ENCODE data around the gene LAMTOR1. TPM values are rescaled to one million over a fixed set of nuclear protein-coding genes. Genes with fewer than 3 reads are reported as not detected.
A peak's percentile ranks its signal among the peaks of the same experiment; 100 is the strongest.

Gene LAMTOR1
- total and polyA plus RNA-seq, 5 donors from 2014 or later, result 48.5 to 116 (median 101) TPM

GRCh38 chr11:72103754-72104167, 664 bp upstream of the LAMTOR1 start:
- Mint-ChIP-seq H3K27ac (peak overlapping the region; percentile 96 to 98 (median 97)), H3K9me3 (peaks cover 0 to 1% (median 0%) of the 10 kb centered on the region in 7 donors), H3K4me3 (peak overlapping the region; percentile 92 to 95 (median 92)), H3K4me1 (peaks cover 24 to 58% (median 34%) of the 10 kb centered on the region in 4 donors), H3K27me3 (no peaks in the 10 kb centered on the region), H3K36me3 (peaks cover 16% of the 10 kb centered on the region)
- peak overlapping the region; percentile 58 for H3K4me3 ChIP-seq (ENCODE audit: low read depth, low read length)
- peaks cover 31% of the 10 kb centered on the region for H3K4me1 ChIP-seq (ENCODE audit: control insufficient read depth, insufficient read depth, low read length, poor library complexity, severe bottlenecking)
- no peaks in the 10 kb centered on the region for H3K9me3 ChIP-seq (ENCODE audit: control insufficient read depth in 2 of 2, low read length in 2 of 2)
- ATAC-seq (ENCODE audit: low read depth in 2 of 2) (no peak), DNase-seq (no peak)
- peaks cover 22% of the 10 kb centered on the region for H3K36me3 ChIP-seq (ENCODE audit: control insufficient read depth, insufficient read depth, low read length)
- H3K27me3 ChIP-seq (ENCODE audit: control insufficient read depth, insufficient read depth, low read length), result no peaks in the 10 kb centered on the region
- peak overlapping the region; percentile 90 for H3K27ac ChIP-seq (ENCODE audit: insufficient read depth, low read length, poor library complexity, severe bottlenecking)

- DNase-seq (no peak), ATAC-seq (ENCODE audit: low read depth in 2 of 2) (no peak)
- Mint-ChIP-seq H3K9me3 (peaks cover 0 to 1% (median 0%) of the 10 kb centered on the region in 7 donors), H3K27ac (peak overlapping the region; percentile 94 to 98 (median 96)), H3K4me1 (peaks cover 24 to 61% (median 34%) of the 10 kb centered on the region in 4 donors), H3K27me3 (no peaks in the 10 kb centered on the region), H3K36me3 (peaks cover 16% of the 10 kb centered on the region), H3K4me3 (peak overlapping the region; percentile 92 to 95 (median 92))
- peaks cover 24% of the 10 kb centered on the region for H3K36me3 ChIP-seq (ENCODE audit: control insufficient read depth, insufficient read depth, low read length)
- H3K9me3 ChIP-seq (ENCODE audit: control insufficient read depth in 2 of 2, low read length in 2 of 2), result no peaks in the 10 kb centered on the region
- peak overlapping the region; percentile 90 for H3K27ac ChIP-seq (ENCODE audit: insufficient read depth, low read length, poor library complexity, severe bottlenecking)
- no peaks in the 10 kb centered on the region for H3K27me3 ChIP-seq (ENCODE audit: control insufficient read depth, insufficient read depth, low read length)
- H3K4me1 ChIP-seq (ENCODE audit: control insufficient read depth, insufficient read depth, low read length, poor library complexity, severe bottlenecking), result peaks cover 31% of the 10 kb centered on the region
- peak overlapping the region; percentile 90 for H3K4me3 ChIP-seq (ENCODE audit: low read depth, low read length)
Measured at GRCh38 chr11:72102631-72102945, 509 bp downstream of the LAMTOR1 start.

GRCh38 chr11:72102162-72102561, 935 bp downstream of the LAMTOR1 start:
- peaks cover 31% of the 10 kb centered on the region for H3K4me1 ChIP-seq (ENCODE audit: control insufficient read depth, insufficient read depth, low read length, poor library complexity, severe bottlenecking)
- H3K27me3 ChIP-seq (ENCODE audit: control insufficient read depth, insufficient read depth, low read length), result no peaks in the 10 kb centered on the region
- H3K4me3 Mint-ChIP-seq, result peak overlapping the region; percentile 92 to 95 (median 92)
- H3K9me3 ChIP-seq (ENCODE audit: control insufficient read depth in 2 of 2, low read length in 2 of 2), result no peaks in the 10 kb centered on the region
- peaks cover 24 to 61% (median 33%) of the 10 kb centered on the region in 4 donors for H3K4me1 Mint-ChIP-seq
- peaks cover 13% of the 10 kb centered on the region for H3K36me3 Mint-ChIP-seq
- ATAC-seq (ENCODE audit: low read depth in 2 of 2), result no peak
- H3K27me3 Mint-ChIP-seq, result no peaks in the 10 kb centered on the region
- DNase-seq, result no peak
- H3K27ac ChIP-seq (ENCODE audit: insufficient read depth, low read length, poor library complexity, severe bottlenecking), result peak overlapping the region; percentile 90
- peaks cover 0 to 1% (median 0%) of the 10 kb centered on the region in 7 donors for H3K9me3 Mint-ChIP-seq
- H3K27ac Mint-ChIP-seq, result peak overlapping the region; percentile 94 to 98 (median 96)
- peaks cover 26% of the 10 kb centered on the region for H3K36me3 ChIP-seq (ENCODE audit: control insufficient read depth, insufficient read depth, low read length)
- peak overlapping the region; percentile 90 for H3K4me3 ChIP-seq (ENCODE audit: low read depth, low read length)

GRCh38 chr11:72100462-72100861, 2.6 kb downstream of the LAMTOR1 start:
- H3K27me3 Mint-ChIP-seq, result no peaks in the 10 kb centered on the region
- H3K9me3 Mint-ChIP-seq, result peaks cover 0 to 1% (median 0%) of the 10 kb centered on the region in 7 donors
- H3K4me1 ChIP-seq (ENCODE audit: control insufficient read depth, insufficient read depth, low read length, poor library complexity, severe bottlenecking), result peaks cover 31% of the 10 kb centered on the region
- DNase-seq (no peak), ATAC-seq (ENCODE audit: low read depth in 2 of 2) (no peak)
- no peaks in the 10 kb centered on the region for H3K27me3 ChIP-seq (ENCODE audit: control insufficient read depth, insufficient read depth, low read length)
- H3K9me3 ChIP-seq (ENCODE audit: control insufficient read depth in 2 of 2, low read length in 2 of 2), result no peaks in the 10 kb centered on the region
- H3K4me3 ChIP-seq (ENCODE audit: low read depth, low read length), result no peak overlapping the region
- peak overlapping the region in 2 of 4 donors; percentile 92 to 95 for H3K4me3 Mint-ChIP-seq
- H3K27ac ChIP-seq (ENCODE audit: insufficient read depth, low read length, poor library complexity, severe bottlenecking), result no peak overlapping the region
- H3K4me1 Mint-ChIP-seq, result peaks cover 24 to 60% (median 33%) of the 10 kb centered on the region in 4 donors
- peaks cover 18% of the 10 kb centered on the region for H3K36me3 Mint-ChIP-seq
- peak overlapping the region; percentile 94 to 98 (median 96) for H3K27ac Mint-ChIP-seq
- peaks cover 35% of the 10 kb centered on the region for H3K36me3 ChIP-seq (ENCODE audit: control insufficient read depth, insufficient read depth, low read length)

GRCh38 chr11:72100009-72100408, 3.1 kb downstream of the LAMTOR1 start:
- peaks cover 31% of the 10 kb centered on the region for H3K4me1 ChIP-seq (ENCODE audit: control insufficient read depth, insufficient read depth, low read length, poor library complexity, severe bottlenecking)
- H3K27me3 ChIP-seq (ENCODE audit: control insufficient read depth, insufficient read depth, low read length), result no peaks in the 10 kb centered on the region
- Mint-ChIP-seq H3K4me3 (peak overlapping the region in 2 of 4 donors; percentile 66 to 92), H3K4me1 (peaks cover 24 to 56% (median 31%) of the 10 kb centered on the region in 4 donors), H3K36me3 (peaks cover 14% of the 10 kb centered on the region), H3K27me3 (no peaks in the 10 kb centered on the region), H3K9me3 (peaks cover 0 to 1% (median 0%) of the 10 kb centered on the region in 7 donors), H3K27ac (peak overlapping the region in 1 of 3 donors; percentile 96)
- DNase-seq (no peak), ATAC-seq (ENCODE audit: low read depth in 2 of 2) (no peak)
- H3K27ac ChIP-seq (ENCODE audit: insufficient read depth, low read length, poor library complexity, severe bottlenecking), result no peak overlapping the region
- H3K9me3 ChIP-seq (ENCODE audit: control insufficient read depth in 2 of 2, low read length in 2 of 2), result no peaks in the 10 kb centered on the region
- H3K4me3 ChIP-seq (ENCODE audit: low read depth, low read length), result no peak overlapping the region
- peaks cover 39% of the 10 kb centered on the region for H3K36me3 ChIP-seq (ENCODE audit: control insufficient read depth, insufficient read depth, low read length)

GRCh38 chr11:72098741-72099140, 4.4 kb downstream of the LAMTOR1 start:
- H3K4me3 ChIP-seq (ENCODE audit: low read depth, low read length), result no peak overlapping the region
- no peaks in the 10 kb centered on the region for H3K27me3 ChIP-seq (ENCODE audit: control insufficient read depth, insufficient read depth, low read length)
- no peaks in the 10 kb centered on the region for H3K27me3 Mint-ChIP-seq
- H3K36me3 ChIP-seq (ENCODE audit: control insufficient read depth, insufficient read depth, low read length), result peaks cover 47% of the 10 kb centered on the region
- H3K4me1 Mint-ChIP-seq, result peaks cover 24 to 46% (median 28%) of the 10 kb centered on the region in 4 donors
- ATAC-seq (ENCODE audit: low read depth in 2 of 2) (no peak), DNase-seq (no peak)
- H3K27ac ChIP-seq (ENCODE audit: insufficient read depth, low read length, poor library complexity, severe bottlenecking), result no peak overlapping the region
- H3K9me3 ChIP-seq (ENCODE audit: control insufficient read depth in 2 of 2, low read length in 2 of 2), result no peaks in the 10 kb centered on the region
- H3K9me3 Mint-ChIP-seq, result no peaks in the 10 kb centered on the region
- H3K4me1 ChIP-seq (ENCODE audit: control insufficient read depth, insufficient read depth, low read length, poor library complexity, severe bottlenecking), result peaks cover 27% of the 10 kb centered on the region
- peaks cover 9% of the 10 kb centered on the region for H3K36me3 Mint-ChIP-seq
- no peak overlapping the region for H3K27ac Mint-ChIP-seq
- H3K4me3 Mint-ChIP-seq, result no peak overlapping the region

GRCh38 chr11:72091292-72091691, 11.8 kb downstream of the LAMTOR1 start:
- DNase-seq (peak; percentile 54 to 75 (median 70)), ATAC-seq (ENCODE audit: low read depth in 2 of 2) (peak; percentile 84 to 90)
- Histone ChIP-seq H3K4me3 (ENCODE audit: low read depth, low read length) (no peak overlapping the region), H3K27me3 (ENCODE audit: control insufficient read depth, insufficient read depth, low read length) (no peaks in the 10 kb centered on the region), H3K9me3 (ENCODE audit: control insufficient read depth in 2 of 2, low read length in 2 of 2) (no peaks in the 10 kb centered on the region), H3K36me3 (ENCODE audit: control insufficient read depth, insufficient read depth, low read length) (peaks cover 37% of the 10 kb centered on the region), H3K27ac (ENCODE audit: insufficient read depth, low read length, poor library complexity, severe bottlenecking) (no peak overlapping the region), H3K4me1 (ENCODE audit: control insufficient read depth, insufficient read depth, low read length, poor library complexity, severe bottlenecking) (no peaks in the 10 kb centered on the region)
- Mint-ChIP-seq H3K4me1 (peaks cover 0 to 17% (median 10%) of the 10 kb centered on the region in 4 donors), H3K27me3 (no peaks in the 10 kb centered on the region), H3K9me3 (no peaks in the 10 kb centered on the region), H3K36me3 (peaks cover 6% of the 10 kb centered on the region), H3K27ac (peak overlapping the region in 2 of 3 donors; percentile 59 to 80), H3K4me3 (peak overlapping the region in 1 of 4 donors; percentile 33)
